Head of caudate nucleus (tissue), 42 donors: ENCODE data around the gene GON7.
"Not testable (repeated sequence)": the region's sequence is repeated elsewhere in the genome, so short reads cannot be mapped to it uniquely, and the experiment has no call there.

Experiments
- DNase-seq, 42 donors: peaks; one replicate each; pipeline versions ENCODE4 v3.0.0 to v3.0.0-alpha.2; 2020 to 2021; ENCODE audit warnings: mixed read lengths in 7 of 42
- intact Hi-C: fragments of 100-400 bp; cut with DNase I; formaldehyde crosslinking; loops from one replicate; pipeline ENCODE4 v1.15.0; 2022

GON7 gene

GRCh38 chr14:93206793-93207467 lies at the start of gene GON7, which contains the start of gene UBR7:
Gene GON7, minus strand, starts transcription at chr14:93207065. Its CDS starts 28 bp downstream, at chr14:93207037.
Gene UBR7, plus strand, starts transcription at chr14:93207256. Its CDS starts 36 bp downstream, at chr14:93207292.
- DNase-seq = peak; percentile 91 to 99 (median 97)
- intact Hi-C loops = loop anchor here (1.0 kb wide), 1 partner anchor 22 kb away; the partner anchor contains the start of gene LYSET

GRCh38 chr14:93249128-93249831 lies 42.4 kb upstream of the GON7 start:
- intact Hi-C loops = no loop called here
- peak in 1 of 42 donors; percentile 37 for DNase-seq

GRCh38 chr14:93246534-93246933 lies 39.7 kb upstream of the GON7 start:
- intact Hi-C loops = no loop called here
- DNase-seq = no peak

GRCh38 chr14:93245764-93246420 lies 39.0 kb upstream of the GON7 start:
- DNase-seq = no peak
- intact Hi-C loops = no loop called here

- intact Hi-C loops = no loop called here
- no peak for DNase-seq
These were observed 33.8 kb upstream of the GON7 start for GRCh38 chr14:93240678-93241000.

- peak in 1 of 42 donors; percentile 34 for DNase-seq
- intact Hi-C loops = loop anchor here (10.0 kb wide), 1 partner anchor 385 kb away; no protein-coding TSS in a partner anchor
These were observed 33.2 kb upstream of the GON7 start for GRCh38 chr14:93239869-93240677.

- DNase-seq = no peak
- intact Hi-C loops = loop anchor here (10.0 kb wide), 1 partner anchor 390 kb away; no protein-coding TSS in a partner anchor
These were observed 27.9 kb upstream of the GON7 start for GRCh38 chr14:93234798-93235197.

GRCh38 chr14:93233078-93233477 lies 26.2 kb upstream of the GON7 start:
- intact Hi-C loops = loop anchor here (10.0 kb wide), 1 partner anchor 392 kb away; no protein-coding TSS in a partner anchor
- DNase-seq = not testable (repeated sequence)

- DNase-seq = peak in 1 of 42 donors; percentile 36
- intact Hi-C loops = loop anchor here (10.0 kb wide), 1 partner anchor 393 kb away; no protein-coding TSS in a partner anchor
These were observed 25.3 kb upstream of the GON7 start for GRCh38 chr14:93232159-93232558.

- peak; percentile 43 to 93 (median 76) for DNase-seq
- intact Hi-C loops = loop anchor here (10.0 kb wide), 1 partner anchor 393 kb away; no protein-coding TSS in a partner anchor
These were observed 24.5 kb upstream of the GON7 start for GRCh38 chr14:93231129-93231979.

GRCh38 chr14:93230539-93230938 lies 23.7 kb upstream of the GON7 start:
- peak in 1 of 42 donors; percentile 40 for DNase-seq
- intact Hi-C loops = loop anchor here (10.0 kb wide), 1 partner anchor 394 kb away; no protein-coding TSS in a partner anchor

GRCh38 chr14:93228550-93228949 lies 21.7 kb upstream of the GON7 start:
- DNase-seq = no peak
- intact Hi-C loops = no loop called here

- peak in 1 of 42 donors; percentile 36 for DNase-seq
- intact Hi-C loops = no loop called here
These were observed 16.7 kb upstream of the GON7 start for GRCh38 chr14:93223565-93223964.

- no peak for DNase-seq
- intact Hi-C loops = no loop called here
These were observed 13.6 kb upstream of the GON7 start for GRCh38 chr14:93220509-93220908.

GRCh38 chr14:93219103-93219726 lies 12.3 kb upstream of the GON7 start:
- DNase-seq = peak in 23 of 42 donors; percentile 18 to 72 (median 47)

GRCh38 chr14:93214598-93214997 lies 7.7 kb upstream of the GON7 start:
- intact Hi-C loops = no loop called here
- DNase-seq = no peak

More at GRCh38 chr14:93219103-93219726, 12.3 kb upstream of the GON7 start:
- intact Hi-C loops = no loop called here

GRCh38 chr14:93212432-93212831 lies 5.6 kb upstream of the GON7 start:
- intact Hi-C loops = no loop called here
- no peak for DNase-seq
